ENCODE results near the gene SPHK1.
A peak's percentile ranks its signal among the peaks of the same experiment; 100 is the strongest.

SPHK1 gene

GRCh38 chr17:76405967-76406647 lies 21.7 kb downstream of the SPHK1 start:
- no peak for DNase-seq (ENCODE audit: low spot score)
- no peak for FAIRE-seq

DNA sequence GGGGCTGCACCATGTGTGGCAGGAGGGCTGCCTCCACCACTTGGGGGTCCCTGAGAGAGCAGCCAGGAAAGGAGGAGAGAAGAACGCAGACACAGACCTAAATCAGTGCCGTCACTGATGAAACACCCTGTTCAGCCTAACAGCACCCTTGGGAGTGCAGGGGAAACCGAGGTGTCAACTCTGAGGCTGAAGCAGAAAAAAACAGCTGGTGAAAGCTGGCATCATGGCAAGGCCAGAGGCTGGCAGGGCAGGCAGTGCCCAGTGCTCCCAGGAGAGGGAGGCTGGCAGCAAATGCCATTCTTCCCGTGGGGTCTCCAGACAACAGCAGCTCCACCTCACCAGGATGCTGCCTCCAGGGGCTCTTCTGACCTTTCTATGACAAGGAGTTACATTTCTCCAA lies 23.1 kb downstream of the SPHK1 start:
- no peak for FAIRE-seq
- DNase-seq (ENCODE audit: low spot score) = no peak

- DNase-seq (ENCODE audit: low spot score) (peak; percentile 34), FAIRE-seq (no peak)
Observed at GRCh38 chr17:76408037-76408849, 23.8 kb downstream of the SPHK1 start.

DNA sequence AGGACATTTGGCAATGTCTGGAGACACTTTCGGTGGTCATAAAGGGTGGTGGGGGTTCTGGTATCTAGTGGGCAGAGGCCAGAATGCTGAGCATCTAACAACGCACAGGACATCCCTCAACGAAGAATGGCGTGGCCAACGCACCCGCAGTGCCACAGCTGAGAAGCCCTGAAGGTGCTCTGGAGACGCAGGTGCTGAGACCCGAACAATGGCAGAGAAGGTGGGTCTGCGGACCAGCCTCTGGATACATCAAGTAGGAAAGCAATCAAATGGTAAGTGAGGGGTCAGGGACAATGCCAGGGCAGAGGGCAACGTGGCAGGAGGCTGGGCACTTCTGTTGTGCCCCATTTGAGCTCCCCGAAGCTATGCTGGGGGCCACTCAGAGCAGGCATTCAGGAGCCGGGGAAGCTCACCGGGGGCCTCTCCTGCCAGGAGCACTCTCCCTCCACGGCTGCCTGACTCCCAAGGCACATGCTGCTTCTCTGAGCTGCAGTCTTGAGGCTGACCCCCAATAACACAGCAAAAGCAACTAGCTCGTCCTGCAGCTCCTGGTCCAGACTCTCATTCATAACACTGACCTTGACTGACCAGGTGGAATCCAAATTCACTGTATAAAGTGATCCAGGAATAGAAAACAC lies 26.0 kb downstream of the SPHK1 start:
- DNase-seq (ENCODE audit: low spot score) = no peak
- no peak for FAIRE-seq

GRCh38 chr17:76411247-76411646 lies 26.8 kb downstream of the SPHK1 start:
- DNase-seq (ENCODE audit: low spot score) = no peak
- FAIRE-seq = no peak

DNA sequence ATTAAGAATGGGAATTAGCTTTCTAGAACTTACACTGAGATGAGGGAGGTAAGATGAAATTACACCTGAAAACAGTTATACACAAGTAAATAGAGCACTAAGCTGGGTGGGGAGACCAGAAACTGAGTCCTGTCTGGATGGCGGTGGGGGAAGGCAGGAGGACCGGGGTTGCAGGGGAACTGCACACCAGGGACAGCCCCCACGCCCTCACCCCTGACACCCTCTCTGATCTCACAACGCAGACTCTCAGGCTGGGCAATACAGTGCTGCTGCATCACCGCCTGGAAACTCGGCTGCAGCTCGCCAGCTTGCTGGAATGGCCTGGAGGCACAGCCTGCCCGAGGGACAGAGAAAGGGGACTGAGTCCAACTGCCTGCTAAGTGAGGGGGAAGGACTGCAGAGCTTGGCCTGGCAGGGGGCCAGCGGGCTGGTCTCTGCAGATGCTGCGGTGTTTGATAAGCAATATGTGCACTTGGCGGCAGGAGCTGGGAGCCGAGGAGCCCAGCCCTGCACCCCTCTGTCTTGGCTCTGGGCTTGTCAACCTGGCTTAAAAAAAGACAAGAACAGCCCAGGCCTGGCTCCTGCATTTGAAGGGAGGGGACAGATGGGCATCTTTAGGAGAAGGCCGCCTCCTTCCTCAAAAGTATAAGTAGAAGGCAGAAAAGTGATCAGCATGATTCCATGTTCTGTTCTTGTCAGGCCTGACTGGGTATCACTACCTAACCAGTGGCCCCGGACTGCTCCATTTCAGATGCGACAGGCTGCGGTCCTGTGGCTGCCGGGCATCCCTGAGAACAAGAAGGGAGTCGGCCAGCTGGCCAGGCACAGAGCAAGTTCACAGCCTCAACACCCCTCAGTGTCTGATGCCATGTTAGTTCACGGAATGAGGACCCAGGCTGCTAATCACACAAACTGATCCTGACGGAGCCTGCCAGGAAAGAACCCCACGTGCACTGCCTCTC lies 30.2 kb downstream of the SPHK1 start:
- DNase-seq (ENCODE audit: low spot score) (no peak), FAIRE-seq (no peak)

DNA sequence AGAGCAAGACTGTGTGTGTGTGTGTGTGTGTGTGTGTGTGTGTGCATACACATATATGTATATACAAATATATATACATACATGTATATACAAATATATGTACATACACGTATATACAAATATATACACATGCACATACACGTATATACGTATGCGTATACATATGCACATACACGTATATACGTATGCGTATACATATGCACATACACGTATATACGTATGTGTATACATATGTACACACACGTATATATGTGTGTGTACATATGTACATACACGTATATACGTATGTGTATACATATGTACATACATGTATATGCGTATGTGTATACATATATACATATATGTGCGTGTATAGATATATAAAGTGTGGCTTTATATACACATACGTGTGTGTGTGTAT lies 31.4 kb downstream of the SPHK1 start:
- FAIRE-seq = no peak

GRCh38 chr17:76416457-76416856 lies 32.0 kb downstream of the SPHK1 start:
- FAIRE-seq (no peak), DNase-seq (ENCODE audit: low spot score) (no peak)

More for the DNA sequence above, 31.4 kb downstream of the SPHK1 start:
- no peak for DNase-seq (ENCODE audit: low spot score)

GRCh38 chr17:76416899-76417298 lies 32.5 kb downstream of the SPHK1 start:
- DNase-seq (ENCODE audit: low spot score) (no peak), FAIRE-seq (no peak)

DNA sequence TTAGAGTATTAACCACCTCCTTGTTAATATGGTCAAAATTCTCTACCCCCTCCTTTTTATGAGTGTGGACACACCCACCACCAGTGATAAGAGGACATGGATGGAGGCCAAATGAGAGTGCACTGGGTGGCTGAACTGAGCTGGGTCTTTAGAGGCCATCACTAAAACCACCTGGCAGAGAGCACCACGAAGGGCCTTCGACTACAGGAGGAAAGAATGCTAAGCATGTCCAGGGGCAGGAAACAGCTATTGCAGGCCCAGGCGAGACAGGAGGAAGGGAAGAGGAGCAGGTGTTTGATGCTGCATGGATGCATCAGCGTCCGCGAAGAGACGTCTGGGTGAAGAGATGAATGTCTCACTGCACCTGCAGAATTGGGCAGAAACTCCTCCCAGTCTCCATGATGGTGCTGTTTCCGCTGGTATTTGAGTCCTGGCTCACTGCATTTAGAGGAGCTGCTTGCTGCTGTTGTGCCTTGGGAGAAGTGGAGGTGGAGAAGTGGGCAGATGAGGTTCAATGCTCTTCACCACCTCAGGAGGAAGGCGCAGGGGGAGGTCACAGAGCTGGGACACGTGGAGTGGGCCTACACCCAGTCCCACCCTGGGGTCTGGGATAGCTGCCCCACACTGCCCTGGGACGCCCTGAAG lies 33.2 kb downstream of the SPHK1 start:
- no peak for DNase-seq (ENCODE audit: low spot score)
- FAIRE-seq = no peak

GRCh38 chr17:76419576-76420260 lies 35.3 kb downstream of the SPHK1 start:
- DNase-seq (ENCODE audit: low spot score) (no peak), FAIRE-seq (no peak)

GRCh38 chr17:76420356-76421043 lies 36.1 kb downstream of the SPHK1 start:
- DNase-seq (ENCODE audit: low spot score) (no peak), FAIRE-seq (no peak)

DNA sequence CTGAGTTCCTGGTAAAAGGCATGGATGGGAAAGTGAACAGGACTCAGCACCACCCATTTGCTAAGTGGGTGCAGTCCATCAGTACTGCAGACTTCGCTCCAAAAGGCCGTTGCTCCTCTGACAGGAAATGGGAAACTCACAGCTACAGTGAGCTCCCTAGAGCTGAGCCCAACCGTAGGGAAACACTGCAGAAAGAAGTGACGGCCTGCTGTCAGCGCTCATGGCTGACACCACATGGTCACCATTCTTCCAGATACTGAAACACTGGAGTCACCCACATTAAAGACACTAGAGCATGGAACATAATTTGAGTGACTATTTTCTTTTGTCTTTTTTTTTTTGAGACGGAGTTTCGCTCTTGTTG lies 36.6 kb downstream of the SPHK1 start:
- FAIRE-seq = no peak
- DNase-seq (ENCODE audit: low spot score) = no peak

GRCh38 chr17:76422406-76422805 lies 38.0 kb downstream of the SPHK1 start:
- no peak for FAIRE-seq

GRCh38 chr17:76422860-76423259 lies 38.5 kb downstream of the SPHK1 start:
- DNase-seq (ENCODE audit: low spot score) = no peak
- no peak for FAIRE-seq

More at GRCh38 chr17:76422406-76422805, 38.0 kb downstream of the SPHK1 start:
- no peak for DNase-seq (ENCODE audit: low spot score)

GRCh38 chr17:76426853-76427252 lies 42.4 kb downstream of the SPHK1 start:
- no peak for FAIRE-seq

DNA sequence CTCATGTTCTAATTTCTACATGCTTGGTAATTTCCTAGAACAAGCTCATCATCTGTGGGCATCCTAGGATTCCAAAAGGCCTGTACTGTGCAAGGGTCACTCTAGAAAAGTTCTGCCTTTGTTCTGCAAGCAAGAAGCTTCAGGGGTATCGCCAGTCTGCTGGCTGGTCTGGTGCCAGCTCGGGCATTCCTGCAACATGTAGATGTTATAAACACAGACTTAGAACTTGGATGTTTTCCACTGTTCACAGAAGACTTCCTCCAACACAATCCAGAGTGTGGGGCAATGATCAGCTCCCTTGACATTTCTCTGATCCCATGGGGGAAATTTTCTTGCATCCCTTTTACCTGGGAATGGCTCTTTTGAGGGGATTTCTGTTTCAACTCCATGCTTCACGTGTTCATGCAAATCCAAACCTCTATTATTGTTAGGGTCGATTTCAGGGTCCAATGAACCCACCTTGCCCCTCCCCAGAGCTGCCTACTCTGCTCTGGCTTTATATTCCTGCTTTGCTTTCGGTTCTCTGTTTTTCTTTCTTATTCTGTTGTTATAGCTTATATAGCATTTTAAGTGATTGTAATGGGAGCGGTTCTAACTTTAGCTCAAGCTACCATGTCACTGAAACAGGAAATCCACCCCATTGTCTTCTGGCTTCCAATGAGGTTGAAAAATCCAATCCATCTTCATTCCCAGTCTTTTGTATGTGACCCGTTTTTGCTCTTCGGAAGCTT lies 43.3 kb downstream of the SPHK1 start:
- no peak for FAIRE-seq
- DNase-seq (ENCODE audit: low spot score) = no peak

More at GRCh38 chr17:76426853-76427252, 42.4 kb downstream of the SPHK1 start:
- no peak for DNase-seq (ENCODE audit: low spot score)

DNA sequence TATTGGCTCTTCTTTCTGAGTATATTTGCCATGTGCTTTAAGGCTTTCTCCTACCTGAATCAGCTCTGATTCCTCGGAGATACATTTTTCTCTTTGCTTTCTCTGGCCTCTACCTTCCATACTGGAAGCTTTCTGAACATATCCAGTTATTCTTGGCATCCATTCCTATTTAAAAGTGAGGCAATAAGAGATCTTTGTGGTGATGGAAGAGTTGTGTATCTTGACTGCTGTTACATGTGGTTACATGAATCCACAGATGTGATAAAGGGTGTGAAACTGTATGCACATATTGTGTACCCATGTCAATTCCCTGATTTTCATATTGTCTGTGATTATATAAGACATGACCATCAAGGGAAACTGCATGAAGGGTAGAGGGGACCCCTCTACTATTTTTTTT lies 44.1 kb downstream of the SPHK1 start:
- DNase-seq (ENCODE audit: low spot score) (no peak), FAIRE-seq (no peak)

DNA sequence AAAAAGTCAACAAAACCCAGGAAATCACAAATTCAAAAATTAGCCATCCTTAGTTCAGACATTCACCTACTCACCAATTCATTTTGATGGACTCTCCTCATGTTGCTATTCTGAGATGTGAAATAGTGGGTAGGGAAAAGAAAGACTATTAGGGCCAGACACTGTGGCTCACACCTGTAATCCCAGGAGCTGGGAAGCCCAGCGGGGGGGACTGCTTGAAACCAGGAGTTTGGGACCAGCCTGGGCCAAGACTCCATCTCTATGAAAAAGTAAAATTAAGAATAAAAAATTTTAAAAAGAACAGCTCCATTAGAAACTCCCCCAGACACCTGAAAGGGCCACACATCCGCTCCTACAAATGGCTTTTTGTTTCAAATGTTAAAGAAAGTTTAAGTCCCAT lies 47.1 kb downstream of the SPHK1 start:
- FAIRE-seq (no peak), DNase-seq (ENCODE audit: low spot score) (no peak)
